Central memory CD8-positive, alpha-beta T cell (primary cell): Measurements from ENCODE around the gene GBGT1.

Experiments used
- ATAC-seq: fragments of 150-1000 bp; cut with Tn5 transposase; replicated peaks from 2 replicates; pipeline ENCODE4 v1.10.0; 2022; ENCODE audit warnings: mild to moderate bottlenecking, moderate FRiP score, moderate number of reproducible peaks; ENCODE audit not compliant: poor library complexity, severe bottlenecking; ENCODE audit errors: extremely low read depth
- DNase-seq, 2 donors: peaks; one replicate each; pipeline ENCODE4 v3.0.0; 2021; ENCODE audit warnings: low spot score in 2 of 2
- H3K27ac Mint-ChIP-seq: one replicate; pipeline ENCODE4 v1.8.0; 2022; ENCODE audit warnings: low read depth, mild to moderate bottlenecking, moderate library complexity, mixed read lengths
- H3K27me3 Mint-ChIP-seq: one replicate; pipeline ENCODE4 v1.8.0; 2022; ENCODE audit warnings: mixed read lengths
- H3K36me3 Mint-ChIP-seq: one replicate; pipeline ENCODE4 v1.8.0; 2022; ENCODE audit warnings: mild to moderate bottlenecking, moderate library complexity, mixed read lengths; ENCODE audit not compliant: insufficient read depth
- H3K4me1 Mint-ChIP-seq: one replicate; pipeline ENCODE4 v1.8.0; 2022; ENCODE audit warnings: mixed read lengths
- H3K4me3 Mint-ChIP-seq: one replicate; pipeline ENCODE4 v1.8.0; 2022; ENCODE audit warnings: mild to moderate bottlenecking, moderate library complexity, mixed read lengths
- H3K9me3 Mint-ChIP-seq: one replicate; pipeline ENCODE4 v1.8.0; 2022; ENCODE audit warnings: mixed read lengths

The GBGT1 gene

DNA sequence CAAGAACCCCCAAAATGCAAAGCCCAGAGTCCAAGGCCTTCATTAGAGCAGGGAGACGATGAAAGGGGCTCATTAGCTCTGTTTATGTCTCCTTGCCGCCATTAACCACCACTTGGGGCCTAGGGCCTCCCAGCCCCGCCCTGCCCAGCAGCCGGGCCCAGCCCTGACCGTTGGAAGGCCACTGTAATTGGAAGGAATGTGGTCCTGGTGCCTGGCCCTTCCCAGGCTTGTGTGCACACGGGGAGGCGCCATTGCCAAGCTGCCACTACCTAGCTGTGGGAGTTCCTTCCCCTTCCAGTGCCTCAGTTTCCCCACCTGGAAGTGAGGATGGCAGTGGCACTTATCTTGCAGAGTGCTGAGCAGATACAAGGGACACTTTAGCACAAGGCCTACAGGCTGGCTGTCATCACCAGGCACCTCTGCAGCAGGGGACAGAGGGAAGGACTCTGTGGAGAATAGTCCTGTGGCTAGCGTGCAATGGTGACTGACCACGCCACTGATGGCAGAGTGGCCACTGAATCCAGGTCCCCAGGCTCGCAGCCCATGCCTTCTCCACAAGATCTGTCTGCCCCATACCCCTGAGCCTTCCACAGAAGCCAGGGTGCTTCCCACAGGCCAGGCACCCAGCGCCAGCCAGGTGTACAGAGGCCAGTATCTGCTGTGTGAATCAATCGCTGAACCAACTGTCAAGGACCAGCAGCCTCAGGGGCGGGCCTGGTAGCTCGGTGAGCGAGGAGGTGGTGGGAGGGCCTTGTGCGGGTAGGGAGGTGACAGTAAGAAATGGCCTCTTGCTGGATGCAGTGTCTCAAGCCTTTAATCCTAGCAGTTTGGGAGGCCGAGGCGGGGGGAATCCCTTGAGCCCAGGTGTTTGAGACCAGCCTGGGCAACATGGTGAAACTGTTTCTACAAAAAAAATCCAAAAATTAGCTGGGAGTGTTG is 20.8 kb downstream of the GBGT1 start:
- peaks cover 39% of the 10 kb centered on the region for H3K36me3 Mint-ChIP-seq
- ATAC-seq (no peak), DNase-seq (no peak)
- peak overlapping the region; percentile 98 for H3K27ac Mint-ChIP-seq
- H3K9me3 Mint-ChIP-seq = no peaks in the 10 kb centered on the region
- no peaks in the 10 kb centered on the region for H3K27me3 Mint-ChIP-seq
- H3K4me3 Mint-ChIP-seq = peak overlapping the region; percentile 72
- H3K4me1 Mint-ChIP-seq = peaks cover 57% of the 10 kb centered on the region

DNA sequence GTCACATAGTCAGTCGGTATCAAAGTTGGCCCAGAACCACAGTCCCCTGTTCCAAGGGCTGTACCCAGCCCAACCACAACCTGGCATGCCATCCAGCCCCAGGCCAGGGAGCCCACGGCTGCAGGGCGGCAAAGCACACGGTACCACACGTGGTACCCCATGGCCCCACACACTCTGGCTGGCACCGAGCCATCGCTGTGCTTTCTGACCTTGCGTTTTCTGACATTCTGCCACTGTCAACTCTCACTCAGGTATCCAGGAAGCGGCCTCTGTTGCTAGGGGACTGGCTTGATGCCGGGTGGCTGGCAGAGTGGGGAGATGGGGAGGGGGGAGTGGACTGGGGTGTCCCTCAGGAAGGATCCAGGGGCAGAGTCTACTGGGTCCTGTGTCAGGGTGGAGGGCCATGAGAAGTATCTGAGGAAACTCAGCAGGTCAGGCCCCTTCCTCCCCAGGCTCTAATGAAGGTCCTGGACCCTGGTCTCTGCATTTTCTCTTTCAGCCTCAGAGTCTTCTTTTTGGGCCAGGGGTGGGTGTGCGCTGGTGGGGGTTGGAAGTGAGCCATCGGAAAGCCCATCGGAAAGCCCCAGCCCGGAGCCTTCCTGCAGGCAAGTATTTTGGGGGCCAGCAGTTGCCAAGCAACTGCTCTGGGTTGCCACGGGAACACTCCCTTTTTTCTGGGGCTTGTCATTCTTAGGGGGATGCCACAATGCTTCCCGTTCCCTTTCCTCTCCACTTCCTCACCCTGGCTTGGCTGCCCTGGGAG is 21.7 kb downstream of the GBGT1 start:
- Mint-ChIP-seq H3K9me3 (no peaks in the 10 kb centered on the region), H3K4me1 (peaks cover 48% of the 10 kb centered on the region), H3K27me3 (no peaks in the 10 kb centered on the region), H3K27ac (peak overlapping the region; percentile 98), H3K4me3 (peak overlapping the region; percentile 72), H3K36me3 (peaks cover 33% of the 10 kb centered on the region)
- DNase-seq = peak; percentile 76 to 89
- peak; percentile 63 for ATAC-seq

DNA sequence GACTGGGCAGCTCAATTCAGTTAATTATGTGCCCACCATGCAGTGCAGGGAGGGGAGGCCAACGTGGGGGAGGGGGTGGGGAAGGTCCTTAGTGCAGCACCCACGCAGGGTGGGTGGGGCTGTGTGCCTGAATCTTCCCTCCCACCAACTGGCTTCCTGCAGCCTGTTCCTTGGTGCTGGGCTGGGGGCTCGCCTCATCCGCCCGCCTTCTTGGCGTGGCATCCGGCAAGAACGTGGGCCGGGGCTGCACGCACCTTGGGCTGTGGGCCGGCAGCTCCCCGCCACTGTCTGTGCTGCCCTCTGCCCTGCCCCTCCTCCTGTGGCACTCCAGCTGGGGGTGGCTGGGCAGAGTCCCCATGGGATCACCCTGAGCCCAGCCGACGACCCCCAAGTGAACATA is 23.1 kb downstream of the GBGT1 start:
- Mint-ChIP-seq H3K4me3 (peak overlapping the region; percentile 72), H3K4me1 (peaks cover 55% of the 10 kb centered on the region), H3K36me3 (peaks cover 42% of the 10 kb centered on the region), H3K27ac (peak overlapping the region; percentile 98), H3K9me3 (no peaks in the 10 kb centered on the region), H3K27me3 (no peaks in the 10 kb centered on the region)
- ATAC-seq (no peak), DNase-seq (no peak)

DNA sequence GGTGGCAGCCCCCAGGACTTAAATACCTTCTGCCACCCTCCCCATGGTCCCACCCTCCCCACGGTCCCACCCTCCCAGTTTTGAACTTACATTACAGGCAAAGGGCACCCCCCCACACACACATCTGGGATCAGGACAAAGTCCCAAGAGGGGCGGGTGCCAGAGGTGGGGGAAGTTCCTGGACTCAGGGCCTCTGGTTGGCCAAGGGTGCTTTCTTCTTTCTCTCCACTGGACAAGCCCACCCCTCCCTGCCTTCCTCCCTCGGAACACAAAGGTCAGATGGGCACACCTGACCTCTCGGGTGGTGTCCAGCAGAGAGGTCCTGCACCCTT is 23.6 kb downstream of the GBGT1 start:
- H3K27ac Mint-ChIP-seq = peak overlapping the region; percentile 98
- ATAC-seq = no peak
- H3K36me3 Mint-ChIP-seq = peaks cover 44% of the 10 kb centered on the region
- DNase-seq = no peak
- no peaks in the 10 kb centered on the region for H3K9me3 Mint-ChIP-seq
- no peak overlapping the region for H3K4me3 Mint-ChIP-seq
- H3K4me1 Mint-ChIP-seq = peaks cover 56% of the 10 kb centered on the region
- no peaks in the 10 kb centered on the region for H3K27me3 Mint-ChIP-seq

DNA sequence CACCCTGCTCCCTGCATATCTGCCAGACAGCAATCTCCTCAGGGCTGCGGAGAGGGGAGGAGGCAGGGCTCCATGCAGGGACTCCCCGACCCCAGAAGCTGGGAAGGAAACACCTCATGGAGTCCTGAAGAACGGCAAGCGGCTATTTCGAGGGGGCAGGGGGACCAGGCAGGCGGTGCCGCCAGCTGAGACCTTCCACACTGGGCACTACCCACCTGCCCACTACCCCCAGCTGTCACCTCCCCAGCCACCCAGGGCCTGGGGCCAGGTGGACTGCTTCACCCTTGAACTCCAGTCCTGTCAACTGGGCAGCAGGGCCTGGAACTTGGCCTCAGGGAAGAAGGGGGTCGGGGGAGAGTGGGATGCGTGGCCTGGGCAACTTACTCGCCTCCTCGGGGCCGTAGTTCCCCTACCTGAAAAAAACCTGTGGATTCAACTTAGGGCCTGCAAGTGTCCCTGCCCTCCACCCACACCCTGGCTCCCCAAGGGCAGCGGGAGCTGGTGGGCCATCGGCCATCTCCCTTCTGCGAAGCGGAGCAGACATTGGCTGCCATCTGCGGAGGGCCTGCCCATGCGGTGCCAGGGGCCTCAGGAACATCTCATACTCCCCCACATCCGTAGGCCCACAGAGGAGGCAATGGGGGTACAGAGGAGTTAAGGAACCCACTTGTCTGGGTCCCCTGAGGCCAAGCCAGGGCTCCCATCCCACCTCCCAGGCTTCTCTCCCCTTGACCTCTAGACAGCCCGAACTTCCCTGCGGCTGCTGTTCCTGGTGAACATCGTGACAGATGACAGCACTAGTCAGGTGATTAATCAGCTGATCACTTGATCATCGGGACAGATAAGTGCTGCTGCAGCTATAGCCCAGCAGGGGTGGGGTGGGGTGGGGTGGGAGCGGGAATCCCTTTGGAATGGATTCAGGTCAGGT is 24.2 kb downstream of the GBGT1 start:
- Mint-ChIP-seq H3K4me1 (peaks cover 56% of the 10 kb centered on the region), H3K27me3 (no peaks in the 10 kb centered on the region), H3K9me3 (no peaks in the 10 kb centered on the region), H3K4me3 (no peak overlapping the region), H3K36me3 (peaks cover 45% of the 10 kb centered on the region), H3K27ac (peak overlapping the region; percentile 98)
- DNase-seq (no peak), ATAC-seq (no peak)

DNA sequence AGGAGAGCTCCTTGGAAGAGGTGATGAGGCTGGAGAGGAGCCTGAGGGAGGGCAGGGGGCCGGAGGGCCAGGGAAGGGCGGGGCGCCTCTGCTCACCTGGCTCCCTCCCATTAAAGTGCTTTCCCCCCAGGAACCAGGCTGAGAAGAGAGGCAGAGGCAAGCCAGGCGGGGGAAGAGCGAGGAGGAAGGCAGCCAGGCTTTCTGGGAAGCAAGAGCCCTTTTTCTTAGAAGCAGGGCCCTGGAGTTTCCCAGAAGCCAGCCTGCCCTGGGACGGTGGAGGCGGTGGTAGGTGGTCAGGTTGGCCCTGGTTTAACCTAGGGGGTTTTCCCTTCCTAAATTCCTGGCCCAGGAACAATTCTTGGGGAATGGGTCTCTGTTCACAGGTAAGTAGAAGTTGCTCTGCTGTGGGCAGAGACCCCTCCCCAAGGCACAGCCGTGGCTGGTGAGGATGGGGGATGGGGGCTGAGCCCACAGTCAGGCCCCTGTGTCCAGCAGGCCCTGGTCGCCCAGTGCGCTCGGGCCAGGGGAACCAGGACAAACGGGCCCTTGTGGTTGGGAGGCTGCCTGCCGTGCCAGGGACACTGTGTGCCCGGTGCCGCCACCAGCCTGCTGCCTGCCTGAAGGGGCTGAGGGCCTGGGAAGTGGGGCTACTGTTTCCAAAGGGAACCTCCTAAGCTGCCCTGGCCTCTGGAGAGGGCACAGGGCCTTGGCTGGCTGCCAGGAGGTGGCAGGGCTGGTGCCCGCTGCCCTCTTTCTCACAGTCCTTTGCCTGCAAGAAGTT is 26.1 kb downstream of the GBGT1 start:
- DNase-seq (no peak), ATAC-seq (no peak)
- peaks cover 56% of the 10 kb centered on the region for H3K4me1 Mint-ChIP-seq
- H3K4me3 Mint-ChIP-seq = no peak overlapping the region
- H3K36me3 Mint-ChIP-seq = peaks cover 51% of the 10 kb centered on the region
- peak overlapping the region; percentile 84 for H3K27ac Mint-ChIP-seq
- no peaks in the 10 kb centered on the region for H3K27me3 Mint-ChIP-seq
- H3K9me3 Mint-ChIP-seq = no peaks in the 10 kb centered on the region

DNA sequence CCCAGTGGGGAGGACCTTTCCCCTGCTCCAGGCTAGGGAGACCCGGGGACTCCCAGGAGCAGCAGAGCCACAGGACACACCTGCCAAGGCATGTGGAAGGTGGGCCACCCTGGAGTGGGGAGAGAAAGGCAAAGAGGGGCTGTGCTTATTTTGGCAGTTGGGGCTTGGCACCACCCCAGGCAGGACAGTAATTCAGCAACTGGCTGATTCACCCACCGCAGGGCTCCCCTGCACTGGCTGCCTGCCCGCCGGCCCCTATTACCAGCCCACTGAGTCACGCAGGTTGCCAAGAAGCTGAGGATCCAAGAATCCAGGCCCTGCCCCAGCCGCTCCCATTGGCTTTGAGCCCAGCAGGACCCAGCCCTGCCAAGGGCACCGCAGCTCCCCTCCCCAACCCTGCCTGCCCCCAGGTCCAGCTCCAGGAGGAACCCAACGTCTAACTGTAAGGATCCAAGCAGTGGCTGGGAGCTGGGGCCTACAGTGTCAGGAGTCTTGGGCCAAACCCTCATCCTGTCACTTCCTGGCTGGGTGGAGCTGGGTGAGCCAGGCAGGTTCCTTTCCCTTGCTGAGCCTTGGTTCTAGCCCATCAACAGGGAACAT is 28.5 kb downstream of the GBGT1 start:
- peaks cover 60% of the 10 kb centered on the region for H3K36me3 Mint-ChIP-seq
- H3K27me3 Mint-ChIP-seq = no peaks in the 10 kb centered on the region
- peak overlapping the region; percentile 75 for H3K27ac Mint-ChIP-seq
- ATAC-seq = no peak
- peaks cover 60% of the 10 kb centered on the region for H3K4me1 Mint-ChIP-seq
- peak overlapping the region; percentile 93 for H3K4me3 Mint-ChIP-seq
- H3K9me3 Mint-ChIP-seq = no peaks in the 10 kb centered on the region
- no peak for DNase-seq

DNA sequence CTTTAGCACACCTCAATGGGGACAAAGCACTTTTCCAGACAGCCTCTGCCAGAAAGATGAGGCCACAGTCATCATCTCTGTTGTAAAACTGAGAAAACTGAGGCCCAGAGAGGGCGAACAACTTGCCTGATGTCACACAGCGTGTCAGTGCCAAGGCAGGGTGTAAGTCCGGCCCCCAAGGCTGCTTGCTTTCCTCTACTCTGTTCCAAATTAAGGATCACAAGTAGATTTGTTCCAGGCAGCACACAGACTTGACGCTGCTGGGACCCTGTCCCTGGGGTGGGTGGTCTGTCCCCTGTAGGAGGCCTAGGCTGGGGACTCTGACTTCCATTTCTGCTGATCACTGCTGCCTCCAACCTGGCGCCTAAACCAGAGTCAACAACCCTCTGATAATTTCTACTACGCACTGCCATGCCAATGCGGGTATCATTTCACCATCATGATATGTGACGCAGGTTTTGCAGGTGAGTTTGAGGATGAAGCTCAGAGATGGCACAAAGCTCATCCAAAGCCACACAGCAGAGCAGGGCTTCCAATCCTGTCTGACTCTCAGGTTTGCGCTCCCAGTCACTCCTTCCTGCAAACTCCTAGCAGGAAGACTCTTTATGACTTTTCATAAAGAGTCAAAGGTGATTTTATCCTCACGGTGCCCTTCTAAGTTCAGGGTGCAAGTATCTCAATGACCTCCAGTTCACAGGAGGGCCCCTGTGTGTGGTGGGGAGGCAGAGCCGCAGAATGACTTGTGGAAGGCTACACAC is 29.1 kb downstream of the GBGT1 start:
- Mint-ChIP-seq H3K27me3 (no peaks in the 10 kb centered on the region), H3K4me3 (peak overlapping the region; percentile 93), H3K4me1 (peaks cover 61% of the 10 kb centered on the region), H3K27ac (peak overlapping the region; percentile 75), H3K9me3 (no peaks in the 10 kb centered on the region), H3K36me3 (peaks cover 64% of the 10 kb centered on the region)
- ATAC-seq = peak; percentile 26
- no peak for DNase-seq

DNA sequence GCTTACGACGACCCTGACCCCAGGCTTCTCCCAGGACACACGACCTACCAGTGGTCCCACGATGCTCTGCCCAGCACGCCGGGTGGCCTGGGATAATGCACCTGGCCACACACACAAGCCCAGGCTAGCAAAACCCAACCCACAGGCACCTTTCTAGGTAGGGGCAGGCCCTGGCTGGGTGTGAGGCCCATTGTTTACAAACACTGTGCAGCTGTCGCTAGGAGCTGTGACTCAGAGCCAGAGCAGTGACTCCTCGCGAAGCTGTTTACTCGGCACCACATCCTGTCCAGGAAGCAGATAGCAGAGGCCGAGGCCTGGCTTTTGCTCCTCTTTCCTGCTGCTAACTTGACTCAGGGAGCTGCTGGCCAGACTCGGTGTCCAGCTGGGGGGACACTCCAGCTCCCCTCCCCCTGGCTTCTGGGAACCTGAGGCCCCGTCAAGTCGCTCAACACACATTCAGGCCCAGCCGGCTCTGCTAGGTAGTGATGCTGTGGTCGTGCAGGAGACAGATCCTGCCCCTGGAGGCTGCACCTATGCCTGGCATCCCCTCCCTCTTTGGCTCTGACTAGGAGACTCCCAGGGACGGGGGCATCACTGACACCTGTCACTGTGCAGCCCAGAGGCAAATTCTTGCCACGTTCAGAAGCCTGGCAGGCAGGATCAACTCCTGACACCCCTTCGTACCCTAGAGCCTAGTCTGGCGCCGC is 29.9 kb downstream of the GBGT1 start:
- H3K36me3 Mint-ChIP-seq = peaks cover 63% of the 10 kb centered on the region
- H3K4me1 Mint-ChIP-seq = peaks cover 65% of the 10 kb centered on the region
- peak overlapping the region; percentile 93 for H3K4me3 Mint-ChIP-seq

DNA sequence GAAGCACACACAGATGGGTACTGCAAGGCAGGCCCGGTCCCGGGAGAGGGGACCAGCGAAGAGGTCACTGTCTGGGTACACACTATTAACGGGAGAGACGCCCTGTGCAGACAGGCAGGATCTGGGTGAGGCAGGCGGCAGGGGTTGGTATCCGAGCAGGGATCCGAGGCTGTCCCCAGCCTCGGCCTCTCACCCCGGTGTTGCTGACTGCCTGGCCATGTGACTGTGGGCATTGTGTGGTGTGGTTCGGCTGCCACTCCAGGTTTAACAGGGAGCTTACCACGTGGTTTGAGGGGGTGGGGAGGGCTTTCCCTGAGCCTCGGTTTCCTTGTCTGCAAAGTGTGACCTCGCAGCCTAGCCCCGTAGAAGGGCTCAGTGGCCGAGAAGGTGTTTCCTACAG is 31.5 kb downstream of the GBGT1 start:
- ATAC-seq (no peak), DNase-seq (no peak)
- H3K36me3 Mint-ChIP-seq = peaks cover 72% of the 10 kb centered on the region
- H3K4me3 Mint-ChIP-seq = peak overlapping the region; percentile 93
- H3K27ac Mint-ChIP-seq = peak overlapping the region; percentile 75
- peaks cover 77% of the 10 kb centered on the region for H3K4me1 Mint-ChIP-seq
- no peaks in the 10 kb centered on the region for H3K9me3 Mint-ChIP-seq
- H3K27me3 Mint-ChIP-seq = no peaks in the 10 kb centered on the region

More for the DNA sequence above, 29.9 kb downstream of the GBGT1 start:
- no peaks in the 10 kb centered on the region for H3K9me3 Mint-ChIP-seq
- peak overlapping the region; percentile 75 for H3K27ac Mint-ChIP-seq
- H3K27me3 Mint-ChIP-seq = no peaks in the 10 kb centered on the region
- ATAC-seq (peak; percentile 86), DNase-seq (peak; percentile 77 to 93)
